ENCODE measurements around the gene BLOC1S1.
A peak's percentile ranks its signal among the peaks of the same experiment; 100 is the strongest.
"Not testable (repeated sequence)": the region's sequence is repeated elsewhere in the genome, so short reads cannot be mapped to it uniquely, and the experiment has no call there.

BLOC1S1 gene

DNA sequence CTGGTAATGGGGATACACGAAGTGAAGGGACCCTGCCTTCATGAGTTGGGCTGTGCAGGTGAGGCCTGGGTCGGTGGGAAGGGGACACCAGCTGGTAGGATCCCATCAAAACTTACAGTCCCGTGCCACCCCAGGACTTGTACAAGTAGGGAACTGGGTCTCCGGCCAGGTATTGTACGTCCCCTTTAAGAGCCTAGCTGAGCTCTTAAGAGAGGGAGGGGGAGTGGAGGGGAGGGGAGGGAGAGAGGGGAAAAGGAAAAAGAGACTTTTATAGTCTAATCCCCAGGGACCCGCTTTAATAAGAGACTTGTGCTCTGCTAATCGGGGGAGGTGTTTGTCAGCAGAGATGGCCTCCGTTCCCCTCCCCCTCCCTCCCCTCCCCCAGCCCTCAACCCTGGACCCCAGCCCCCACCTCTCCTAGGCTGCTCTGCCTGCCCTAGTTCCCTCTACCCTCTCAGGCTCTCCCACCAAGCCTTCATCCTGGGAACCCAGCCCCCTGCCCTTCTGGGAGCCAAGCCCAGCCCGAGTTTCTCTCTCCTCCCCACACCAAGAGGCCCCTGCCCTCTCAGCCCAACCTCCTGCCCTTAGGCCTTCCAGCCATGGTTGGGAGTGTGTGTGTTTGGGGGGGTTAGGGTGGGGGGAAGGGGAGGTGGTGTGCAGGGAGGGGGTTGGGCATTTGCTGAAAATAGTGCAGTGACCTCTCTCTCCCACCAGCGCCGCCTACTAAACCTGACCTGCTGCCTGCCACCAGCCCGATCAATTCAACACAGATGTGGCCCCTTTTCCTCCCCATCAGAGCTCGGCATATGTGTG lies 29.7 kb downstream of the BLOC1S1 start:
- DNase-seq (ENCODE audit: low read depth) = peak; percentile 45

DNA sequence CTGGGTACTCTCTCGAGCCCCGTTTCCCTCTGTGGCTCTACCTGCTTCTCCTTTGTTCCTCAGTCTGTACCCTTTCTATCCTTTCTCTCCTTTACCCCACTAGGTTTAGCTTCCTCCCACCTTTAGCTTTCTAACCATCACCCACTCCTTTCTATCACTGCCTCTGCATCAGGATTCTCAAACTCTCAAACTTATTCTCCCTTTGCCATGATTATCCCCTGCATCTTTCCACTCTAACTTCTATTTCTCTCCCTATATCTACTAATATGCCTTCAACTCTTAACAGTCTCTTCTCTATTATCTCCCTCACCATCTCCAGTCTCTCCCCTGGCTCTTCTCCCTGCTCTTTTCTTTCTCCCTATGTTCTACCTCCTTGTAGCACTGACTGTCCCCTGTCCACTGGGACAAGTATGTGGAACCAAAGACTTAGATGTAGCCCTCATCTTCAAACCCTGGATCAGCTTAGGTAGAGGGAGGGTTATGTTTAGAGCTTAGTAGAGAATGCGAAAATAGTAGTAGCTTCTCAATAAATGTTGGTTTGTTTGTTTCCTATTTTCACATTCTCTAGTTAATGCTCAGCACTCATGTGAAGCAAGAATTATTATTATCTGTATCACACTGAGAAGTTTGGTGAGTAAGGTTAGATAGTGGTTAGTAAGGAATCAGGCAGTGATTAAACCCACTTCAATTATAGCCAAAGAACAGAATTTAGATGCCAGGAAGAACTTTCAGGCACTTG lies 30.5 kb downstream of the BLOC1S1 start:
- DNase-seq (ENCODE audit: low read depth) = no peak

GRCh38 chr12:55746913-55747231 lies 31.0 kb downstream of the BLOC1S1 start:
- no peak for DNase-seq (ENCODE audit: low read depth)

- no peak for DNase-seq (ENCODE audit: low read depth)
These were observed 32.6 kb downstream of the BLOC1S1 start for GRCh38 chr12:55748230-55748993.

GRCh38 chr12:55755246-55755645 lies 39.4 kb downstream of the BLOC1S1 start:
- DNase-seq (ENCODE audit: low read depth) = no peak

DNA sequence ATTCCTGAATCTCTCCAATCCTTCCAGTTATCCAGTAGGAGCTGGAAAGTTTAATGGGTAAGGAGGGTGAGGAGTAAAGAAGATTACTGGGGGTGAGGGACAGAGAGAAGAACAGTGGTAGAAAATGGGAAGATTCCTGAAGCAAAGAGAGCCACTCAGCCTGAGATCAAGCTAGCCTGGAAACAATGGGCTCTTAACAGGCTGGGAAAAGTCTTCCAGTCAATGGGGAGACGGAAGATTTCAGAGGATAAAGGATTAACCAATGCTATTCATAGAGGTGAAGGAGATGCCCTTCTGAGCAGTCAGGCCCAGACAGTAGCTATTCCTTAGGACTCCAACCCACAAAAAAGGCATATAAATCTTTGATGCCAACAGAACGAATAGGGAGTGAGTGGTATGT lies 41.9 kb downstream of the BLOC1S1 start:
- no peak for DNase-seq (ENCODE audit: low read depth)

DNA sequence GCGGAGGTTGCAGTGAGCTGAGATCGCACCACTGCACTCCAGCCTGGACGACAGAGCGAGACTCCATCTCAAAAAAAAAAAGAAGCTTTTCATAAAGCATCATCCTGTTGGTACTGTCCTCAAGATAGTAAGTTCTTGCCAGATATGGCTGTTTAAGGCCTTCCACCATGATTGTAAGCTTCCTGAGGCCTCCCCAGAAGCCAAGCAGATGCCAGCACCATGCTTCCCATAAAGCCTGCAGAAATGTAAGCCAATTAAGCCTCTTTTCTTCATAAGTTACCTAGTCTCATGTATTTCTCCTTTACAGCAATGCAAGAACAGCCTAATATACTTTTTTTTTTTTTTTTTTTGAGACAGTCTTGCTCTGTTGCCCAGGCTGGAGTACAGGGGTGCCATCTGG lies 42.7 kb downstream of the BLOC1S1 start:
- not testable (repeated sequence) for DNase-seq (ENCODE audit: low read depth)

- DNase-seq (ENCODE audit: low read depth) = no peak
These were observed 44.8 kb downstream of the BLOC1S1 start for GRCh38 chr12:55760663-55761062.

DNA sequence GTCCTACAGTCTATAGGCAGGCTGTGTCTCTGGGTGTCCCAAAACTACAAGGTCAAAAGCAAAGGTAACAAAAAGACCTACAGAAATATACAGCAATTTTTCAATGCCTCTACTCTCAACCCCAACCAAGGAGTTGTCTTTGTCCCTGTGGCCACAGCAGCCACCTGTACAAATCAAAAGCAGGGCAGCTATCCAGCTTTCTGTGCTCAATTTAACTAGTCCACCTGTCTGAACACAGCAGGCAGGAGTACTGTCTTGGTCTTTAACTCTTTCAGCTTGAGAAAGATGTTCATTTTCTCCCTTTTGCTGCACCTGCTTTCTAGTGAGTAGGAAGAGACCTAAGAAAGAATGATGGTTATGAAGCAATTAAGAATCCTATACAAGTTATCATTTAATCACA lies 46.8 kb downstream of the BLOC1S1 start:
- DNase-seq (ENCODE audit: low read depth) = no peak

- DNase-seq (ENCODE audit: low read depth) = no peak
These were observed 50.0 kb downstream of the BLOC1S1 start for GRCh38 chr12:55765736-55766290.

DNA sequence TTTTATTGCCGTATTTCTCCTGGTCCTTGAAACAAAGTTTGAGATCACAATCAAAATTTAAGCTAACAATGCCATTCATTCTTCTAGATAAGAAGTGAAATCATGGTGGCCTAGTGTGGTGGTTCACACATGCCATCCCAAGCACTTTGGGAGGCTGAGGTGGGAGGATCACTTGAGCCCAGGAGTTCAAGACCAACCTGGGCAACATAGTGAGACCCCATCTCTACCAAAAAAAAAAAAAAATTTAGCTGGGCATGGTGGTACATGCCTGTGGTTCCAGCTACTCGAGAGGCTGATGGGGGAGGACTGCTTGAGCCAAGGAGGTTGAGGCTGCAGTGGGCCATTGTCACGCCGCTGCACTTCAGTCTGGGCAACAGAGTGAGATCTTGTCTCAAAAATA lies 51.3 kb downstream of the BLOC1S1 start:
- DNase-seq (ENCODE audit: low read depth) = no peak
